Inflammatory macrophage (primary cell): ENCODE measurements around the gene ATP5F1A.
A peak's percentile ranks its signal among the peaks of the same experiment; 100 is the strongest.
"Not testable (repeated sequence)": the region's sequence is repeated elsewhere in the genome, so short reads cannot be mapped to it uniquely, and the experiment has no call there.

Source experiments
- DNase-seq, 2 donors: peaks; one replicate each; pipeline ENCODE4 v3.0.0-alpha.2; 2020 to 2022

The ATP5F1A gene

GRCh38 chr18:46073474-46074331, 24.4 kb downstream of the ATP5F1A start:
- DNase-seq = peak; percentile 67 to 83

DNA sequence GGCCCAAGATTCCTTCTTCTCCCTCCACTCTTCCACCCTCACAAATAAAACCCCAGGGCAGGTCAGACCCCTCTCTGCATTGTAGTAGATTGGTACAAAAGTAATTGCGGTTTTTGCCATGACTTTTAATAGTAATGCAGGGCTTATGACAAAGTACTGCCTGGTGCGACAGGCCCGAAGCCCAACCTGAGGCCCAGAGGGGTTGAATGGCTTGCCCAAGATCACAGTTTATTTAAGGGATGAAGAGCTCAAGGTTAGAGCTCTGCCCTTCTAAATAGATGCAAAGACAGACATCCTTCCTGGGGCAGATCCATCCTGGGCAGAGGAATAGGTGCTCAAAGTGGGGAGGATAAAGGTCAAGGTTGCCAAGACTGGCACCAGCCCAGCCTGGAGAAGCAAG, 25.1 kb downstream of the ATP5F1A start:
- no peak for DNase-seq

DNA sequence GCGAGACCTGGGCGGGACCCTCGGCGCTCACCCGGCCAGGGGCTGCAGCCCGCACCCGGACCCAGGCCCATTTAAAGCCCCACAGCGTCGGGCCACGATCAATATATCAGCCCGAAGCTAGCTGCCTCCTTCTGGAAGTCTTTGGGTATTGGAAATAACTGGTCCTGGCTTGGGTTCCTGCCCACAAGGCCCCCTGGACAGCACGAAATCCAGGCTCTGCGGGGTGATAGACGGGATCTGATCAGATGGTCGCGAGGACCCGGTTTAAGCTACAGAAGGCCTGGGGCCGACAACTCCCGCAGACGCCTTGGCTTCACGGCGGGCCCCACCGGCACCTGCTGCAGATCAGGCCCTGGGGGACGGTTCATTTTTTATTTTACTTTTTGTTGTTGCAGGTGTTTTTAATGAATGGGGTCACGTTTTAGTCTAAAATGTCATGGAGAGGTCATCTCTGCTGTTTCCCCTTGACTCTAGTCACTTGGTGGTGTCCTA, 25.7 kb downstream of the ATP5F1A start:
- DNase-seq = no peak

GRCh38 chr18:46071653-46072375, 26.3 kb downstream of the ATP5F1A start, which contains the start of gene PSTPIP2:
Gene PSTPIP2 (minus strand): TSS chr18:46072260. CDS start chr18:46072188, 72 bp downstream.
- peak; percentile 63 to 75 for DNase-seq

DNA sequence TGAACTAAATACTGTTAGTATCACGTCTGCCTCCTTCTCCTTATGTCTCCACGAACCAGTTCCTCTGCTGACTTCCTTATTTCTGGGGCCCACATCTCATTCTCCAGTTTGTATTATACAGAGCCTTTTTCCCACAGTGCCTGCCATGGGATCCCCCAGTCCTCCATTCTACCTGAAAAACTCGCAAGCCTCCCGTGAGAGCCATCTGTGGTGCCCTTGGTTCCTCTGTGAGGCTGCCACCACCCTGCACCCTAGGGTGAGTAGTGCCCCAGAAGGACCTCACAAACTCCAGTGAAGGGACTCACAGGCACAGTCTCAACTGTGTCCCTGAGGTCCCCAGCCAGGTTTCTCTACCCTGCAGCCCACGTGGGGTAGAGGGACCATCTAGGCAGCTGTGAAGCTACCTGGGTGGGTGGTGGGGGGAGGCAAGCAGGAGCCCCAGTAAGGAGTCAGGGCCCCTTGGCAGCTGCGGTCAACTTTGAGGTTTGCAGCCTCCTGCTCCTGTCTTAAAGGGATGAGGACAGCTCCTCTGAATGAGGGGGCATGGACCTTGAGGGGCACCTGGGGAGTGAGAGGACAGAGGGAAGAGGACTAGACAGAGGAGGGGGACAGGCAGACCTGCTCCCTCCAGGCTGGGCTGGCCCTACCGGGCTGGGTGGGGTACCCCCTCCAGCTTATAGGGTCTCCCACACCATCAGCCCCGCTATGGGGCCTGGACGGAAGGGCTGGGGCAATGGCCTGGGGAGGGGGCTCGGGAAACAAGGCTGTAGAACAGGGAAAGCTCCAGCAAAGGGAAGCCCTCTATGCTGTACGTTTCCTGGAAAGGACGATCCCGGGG, 27.1 kb downstream of the ATP5F1A start:
- DNase-seq = peak; percentile 62 to 65

DNA sequence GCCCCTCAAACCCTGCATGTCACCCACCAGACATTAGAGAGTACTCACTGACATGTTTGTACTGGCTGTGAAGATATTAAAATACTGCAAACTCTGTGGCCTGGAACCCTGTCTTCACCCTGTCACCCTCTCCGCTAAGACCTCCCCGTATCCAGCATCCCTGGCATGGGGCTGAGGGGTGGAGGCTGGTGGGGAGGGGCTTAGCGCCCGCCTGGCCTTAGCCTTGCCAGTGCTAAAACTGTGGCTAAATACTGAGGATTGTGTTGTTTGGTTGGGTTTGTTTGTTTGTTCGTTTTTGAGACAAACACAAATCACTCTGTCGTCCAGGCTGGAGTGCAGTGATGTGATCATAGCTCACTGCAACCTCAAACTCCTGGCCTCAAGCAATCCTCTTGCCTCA, 27.9 kb downstream of the ATP5F1A start:
- no peak for DNase-seq

DNA sequence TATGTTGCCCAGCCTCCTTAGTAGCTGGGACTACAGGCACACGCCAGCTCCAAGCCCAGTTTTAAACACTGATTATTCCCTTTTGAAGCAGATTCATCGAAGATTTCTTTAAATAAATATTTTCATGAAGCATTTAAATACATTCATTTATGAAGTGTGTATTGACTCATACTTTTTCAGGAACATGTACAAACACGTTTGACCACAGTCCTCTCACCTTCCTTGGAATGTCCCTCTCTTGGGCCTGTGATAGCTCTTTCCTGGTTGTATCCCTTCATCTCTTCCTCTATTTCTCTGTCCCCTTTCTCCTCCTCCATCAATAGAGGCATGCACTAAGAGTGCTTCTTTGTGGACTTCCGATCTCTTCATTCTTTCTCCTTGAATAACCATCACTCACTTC, 28.6 kb downstream of the ATP5F1A start:
- no peak for DNase-seq

DNA sequence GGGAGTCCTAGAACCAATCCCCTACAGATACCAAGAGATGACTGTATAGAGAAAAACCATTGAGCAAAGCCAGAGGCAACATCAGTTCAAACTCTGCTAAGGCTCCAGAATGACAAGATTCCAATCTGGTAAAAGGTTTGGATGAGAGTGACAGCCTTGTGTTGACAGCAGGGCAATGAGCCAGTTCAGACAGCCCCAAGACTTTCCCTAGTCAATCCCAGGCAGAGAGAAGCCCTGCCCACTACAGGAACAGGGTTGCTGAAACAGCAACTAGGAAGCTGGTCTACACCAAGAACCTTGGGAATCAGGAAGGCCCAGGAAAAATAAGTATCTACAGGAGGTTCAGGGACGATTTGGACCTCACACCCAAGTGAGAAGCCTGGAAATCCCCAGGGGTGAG, 29.3 kb downstream of the ATP5F1A start:
- no peak for DNase-seq

DNA sequence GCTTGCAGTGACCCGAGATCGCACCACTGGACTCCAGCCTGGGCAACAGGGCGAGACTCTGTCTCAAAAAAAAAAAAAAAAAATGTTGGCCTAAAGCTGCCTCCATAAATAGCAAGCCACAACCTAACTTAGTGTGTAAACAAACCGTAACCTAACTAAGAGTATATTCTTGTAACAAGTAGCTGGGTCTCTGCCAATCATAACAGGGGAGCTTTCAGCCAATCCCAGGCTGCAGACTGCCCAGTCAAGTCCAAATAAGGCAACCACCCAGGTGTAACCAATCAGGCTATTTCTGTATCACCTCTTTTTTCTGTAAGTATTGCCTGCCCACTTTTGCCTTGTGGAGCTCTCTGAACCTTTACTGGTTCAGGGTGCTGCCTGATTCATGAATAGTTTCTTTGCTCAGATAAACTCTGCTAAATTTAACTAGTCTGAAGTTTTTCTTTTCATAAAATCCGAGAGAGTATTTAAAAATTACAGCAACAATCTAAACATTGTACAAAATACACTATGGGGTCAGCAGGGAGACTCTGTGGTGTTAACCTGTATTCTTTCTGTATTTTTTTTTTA, 30.6 kb downstream of the ATP5F1A start:
- DNase-seq = no peak

DNA sequence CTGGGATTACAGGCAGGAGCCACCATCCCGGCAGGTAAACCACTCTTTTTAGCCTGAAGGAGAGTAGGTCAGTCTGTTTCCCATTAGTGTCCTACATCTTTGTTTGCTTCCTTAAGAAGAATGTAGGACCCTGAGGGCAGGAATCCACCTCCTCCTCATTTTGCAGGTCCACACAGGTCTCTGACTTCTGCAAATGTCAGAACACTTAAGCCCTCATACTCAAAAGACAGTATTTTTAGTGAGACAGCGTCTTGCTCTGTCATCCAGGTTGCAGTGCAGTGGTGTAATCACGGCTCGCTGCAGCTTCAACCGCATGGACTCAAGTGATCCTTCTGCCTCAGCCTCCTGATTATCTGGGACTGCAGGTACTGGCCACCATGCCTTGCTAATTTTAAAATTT, 35.3 kb downstream of the ATP5F1A start:
- no peak for DNase-seq

DNA sequence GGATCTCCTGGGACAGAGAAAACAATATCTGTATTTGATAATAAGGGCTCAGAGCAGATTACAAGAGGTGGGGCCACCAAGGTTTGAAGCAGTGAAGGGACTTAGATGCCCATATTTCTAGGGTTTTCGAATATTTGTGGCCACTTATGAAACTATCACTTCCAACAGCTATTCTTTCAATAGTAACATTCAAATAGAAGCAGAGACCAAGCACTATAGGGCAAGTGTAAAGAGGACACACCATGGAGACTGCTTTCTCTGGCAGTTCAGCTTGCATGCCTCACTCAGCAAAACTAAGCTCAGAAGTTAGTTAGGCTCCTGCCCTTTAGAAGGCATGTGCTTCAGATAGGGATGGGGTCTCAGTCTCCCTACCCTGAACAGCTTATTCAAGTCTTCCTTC, 36.3 kb downstream of the ATP5F1A start:
- DNase-seq = no peak

GRCh38 chr18:46061387-46061786, 36.7 kb downstream of the ATP5F1A start:
- DNase-seq = no peak

GRCh38 chr18:46060359-46060841, 37.7 kb downstream of the ATP5F1A start:
- DNase-seq = peak; percentile 34 to 47

- no peak for DNase-seq
Observed at GRCh38 chr18:46055838-46056230, 42.3 kb downstream of the ATP5F1A start.

GRCh38 chr18:46054956-46055837, 42.9 kb downstream of the ATP5F1A start:
- peak in 1 of 2 donors; percentile 17 for DNase-seq

GRCh38 chr18:46053368-46054095, 44.6 kb downstream of the ATP5F1A start:
- no peak for DNase-seq

- DNase-seq = peak; percentile 38 to 75
Observed at GRCh38 chr18:46051731-46052461, 46.2 kb downstream of the ATP5F1A start.

GRCh38 chr18:46050268-46050667, 47.8 kb downstream of the ATP5F1A start:
- DNase-seq = no peak

GRCh38 chr18:46048641-46049040, 49.5 kb downstream of the ATP5F1A start:
- no peak for DNase-seq

GRCh38 chr18:46047369-46047768, 50.7 kb downstream of the ATP5F1A start:
- DNase-seq = not testable (repeated sequence)
